ENCODE measurements around the gene ADGRF4.

Gene ADGRF4

GRCh38 chr6:47729457-47729856 is 31.1 kb downstream of the ADGRF4 start:
- no peak for DNase-seq (ENCODE audit: low read depth)
- no peak overlapping the region for H3K4me3 ChIP-seq (ENCODE audit: low read length)
- TF ChIP-seq CTCF (conservative IDR thresholded peaks at IDR 0.05; ENCODE audit: low read length) = no peak

GRCh38 chr6:47733879-47734558 is 35.6 kb downstream of the ADGRF4 start:
- TF ChIP-seq CTCF (conservative IDR thresholded peaks at IDR 0.05; ENCODE audit: low read length) = peak; percentile 25
- DNase-seq (ENCODE audit: low read depth) = peak; percentile 16
- H3K4me3 ChIP-seq (ENCODE audit: low read length) = no peak overlapping the region

GRCh38 chr6:47734831-47735481 is 36.6 kb downstream of the ADGRF4 start:
- no peak for TF ChIP-seq CTCF (conservative IDR thresholded peaks at IDR 0.05; ENCODE audit: low read length)
- no peak overlapping the region for H3K4me3 ChIP-seq (ENCODE audit: low read length)
- DNase-seq (ENCODE audit: low read depth) = no peak

GRCh38 chr6:47736083-47736700 is 37.8 kb downstream of the ADGRF4 start:
- TF ChIP-seq CTCF (conservative IDR thresholded peaks at IDR 0.05; ENCODE audit: low read length) = no peak
- DNase-seq (ENCODE audit: low read depth) = no peak
- no peak overlapping the region for H3K4me3 ChIP-seq (ENCODE audit: low read length)

GRCh38 chr6:47737406-47737805 is 39.0 kb downstream of the ADGRF4 start:
- TF ChIP-seq CTCF (conservative IDR thresholded peaks at IDR 0.05; ENCODE audit: low read length) = no peak
- no peak overlapping the region for H3K4me3 ChIP-seq (ENCODE audit: low read length)
- DNase-seq (ENCODE audit: low read depth) = no peak

GRCh38 chr6:47740714-47741113 is 42.3 kb downstream of the ADGRF4 start:
- no peak for TF ChIP-seq CTCF (conservative IDR thresholded peaks at IDR 0.05; ENCODE audit: low read length)
- no peak overlapping the region for H3K4me3 ChIP-seq (ENCODE audit: low read length)
- DNase-seq (ENCODE audit: low read depth) = no peak

GRCh38 chr6:47741807-47742206 is 43.4 kb downstream of the ADGRF4 start:
- DNase-seq (ENCODE audit: low read depth) = no peak
- no peak overlapping the region for H3K4me3 ChIP-seq (ENCODE audit: low read length)
- TF ChIP-seq CTCF (conservative IDR thresholded peaks at IDR 0.05; ENCODE audit: low read length) = no peak

All from AG10803 (cell line).